Prostate gland (tissue), 2 donors: ENCODE results near the gene PARVB. TPM values are rescaled to one million over a fixed set of nuclear protein-coding genes. Genes with fewer than 3 reads are reported as not detected.
A peak's percentile ranks its signal among the peaks of the same experiment; 100 is the strongest.

ENCODE experiments used
- DNase-seq: peaks from one replicate; pipeline ENCODE4 v3.0.0-alpha.2; 2019; ENCODE audit warnings: low spot score
- H3K27ac ChIP-seq, 2 donors: fragments of 200-600 bp; sonication (generic); 2 replicates each; pipeline ENCODE4 v1.5.1; 2017 to 2019
- H3K27me3 ChIP-seq: fragments of 200-600 bp; sonication (generic); replicated peaks from 2 replicates; pipeline ENCODE4 v1.5.1; 2019; ENCODE audit not compliant: insufficient read depth
- H3K36me3 ChIP-seq, 2 donors: fragments of 200-600 bp; sonication (generic); 1 replicate in 1 of 2; 2 replicates in 1 of 2; pipeline versions ENCODE4 v1.5.1 to v1.8.1; 2017 to 2019
- H3K4me1 ChIP-seq: fragments of 200-600 bp; sonication (generic); replicated peaks from 2 replicates; pipeline ENCODE4 v1.5.1; 2019
- H3K4me3 ChIP-seq, 2 donors: fragments of 200-600 bp; sonication (generic); 2 replicates each; pipeline ENCODE4 v1.5.1; 2017 to 2019
- H3K9me3 ChIP-seq: fragments of 200-600 bp; sonication (generic); 2 replicates; pipeline ENCODE4 v1.5.1; 2017
- POLR2A ChIP-seq: fragments of 450-650 bp; IDR thresholded peaks from one replicate; pipeline ENCODE4 v1.6.1; 2016; ENCODE audit warnings: antibody characterized with exemption, mild to moderate bottlenecking
- POLR2AphosphoS5 ChIP-seq: sonication (generic); formaldehyde crosslinking; IDR thresholded peaks from one replicate; pipeline ENCODE4 v1.6.1; 2017; ENCODE audit warnings: antibody characterized with exemption
- WGBS: methylation state at CpG from one replicate; pipeline ENCODE4 v1.1.5; 2018; 5-methylcytosine and 5-hydroxymethylcytosine counted together
- intact Hi-C: fragments of 100-400 bp; cut with DNase I; formaldehyde crosslinking; loops from one replicate; pipeline ENCODE4 v1.14.2; 2022
- total RNA-seq, 2 donors: library from RNA; depleted of rRNA; stranded (reverse); fragments of >200 nt; gene quantifications; one replicate each; pipeline ENCODE4 v1.1.0, GENCODE V29; 2016
- TF ChIP-seq, protein P1 (sequence below), 4 experiments: fragments of 200-600 bp in 2 of 4; fragments of 450-650 bp in 2 of 4; sonication (generic) in 2 of 4; IDR thresholded peaks; 1 replicate in 3 of 4; 2 replicates in 1 of 4; pipeline ENCODE4 v1.5.1; 2016 to 2019; ENCODE audit warnings: antibody characterized with exemption in 4 of 4, mild to moderate bottlenecking in 2 of 4, moderate library complexity in 2 of 4

PARVB gene
- total RNA-seq, 2 donors from 2014 or later: 11.7 to 28.4 TPM

DNA sequence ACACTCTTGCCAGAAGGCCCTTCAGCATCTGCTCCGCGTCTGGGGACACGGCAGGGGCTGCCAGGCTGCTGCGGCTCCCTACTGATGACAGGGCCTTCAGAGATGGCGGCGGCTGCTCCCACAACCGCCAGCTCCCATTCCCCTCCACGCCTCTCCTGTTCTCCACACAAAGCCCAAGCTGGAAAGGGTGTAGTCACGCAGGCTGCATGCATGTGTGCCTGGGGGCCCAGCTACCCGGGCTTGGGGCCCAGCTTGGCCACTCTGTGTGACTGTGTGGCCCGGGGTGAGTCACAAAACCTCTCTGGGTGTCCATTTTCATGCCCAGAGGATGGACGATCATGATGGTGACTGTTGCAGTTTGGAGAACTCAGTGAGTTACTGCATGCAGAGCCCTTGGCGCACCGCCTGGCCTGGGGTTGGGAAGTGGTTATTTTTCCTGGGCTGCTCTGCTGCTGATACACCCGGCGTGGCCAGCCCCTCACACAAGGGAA is 31.7 kb upstream of the PARVB start:
- H3K4me3 ChIP-seq: no peak overlapping the region
- 66% methylated on average over 16 of the region's 16 CpGs for WGBS
- H3K27ac ChIP-seq: no peak overlapping the region
- intact Hi-C loops: loop anchor here (10.0 kb wide), 1 partner anchor 332 kb away; no protein-coding TSS in a partner anchor
- DNase-seq: no peak
- no peaks in the 10 kb centered on the region for H3K4me1 ChIP-seq
- TF ChIP-seq, protein P1, sequence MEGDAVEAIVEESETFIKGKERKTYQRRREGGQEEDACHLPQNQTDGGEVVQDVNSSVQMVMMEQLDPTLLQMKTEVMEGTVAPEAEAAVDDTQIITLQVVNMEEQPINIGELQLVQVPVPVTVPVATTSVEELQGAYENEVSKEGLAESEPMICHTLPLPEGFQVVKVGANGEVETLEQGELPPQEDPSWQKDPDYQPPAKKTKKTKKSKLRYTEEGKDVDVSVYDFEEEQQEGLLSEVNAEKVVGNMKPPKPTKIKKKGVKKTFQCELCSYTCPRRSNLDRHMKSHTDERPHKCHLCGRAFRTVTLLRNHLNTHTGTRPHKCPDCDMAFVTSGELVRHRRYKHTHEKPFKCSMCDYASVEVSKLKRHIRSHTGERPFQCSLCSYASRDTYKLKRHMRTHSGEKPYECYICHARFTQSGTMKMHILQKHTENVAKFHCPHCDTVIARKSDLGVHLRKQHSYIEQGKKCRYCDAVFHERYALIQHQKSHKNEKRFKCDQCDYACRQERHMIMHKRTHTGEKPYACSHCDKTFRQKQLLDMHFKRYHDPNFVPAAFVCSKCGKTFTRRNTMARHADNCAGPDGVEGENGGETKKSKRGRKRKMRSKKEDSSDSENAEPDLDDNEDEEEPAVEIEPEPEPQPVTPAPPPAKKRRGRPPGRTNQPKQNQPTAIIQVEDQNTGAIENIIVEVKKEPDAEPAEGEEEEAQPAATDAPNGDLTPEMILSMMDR (IDR thresholded peaks at IDR 0.05): no peak
- no peak for TF ChIP-seq POLR2AphosphoS5
- no peak for TF ChIP-seq POLR2A
- H3K36me3 ChIP-seq: peaks cover 0 to 18% of the 10 kb centered on the region in 2 donors
- no peaks in the 10 kb centered on the region for H3K27me3 ChIP-seq
- no peaks in the 10 kb centered on the region for H3K9me3 ChIP-seq

DNA sequence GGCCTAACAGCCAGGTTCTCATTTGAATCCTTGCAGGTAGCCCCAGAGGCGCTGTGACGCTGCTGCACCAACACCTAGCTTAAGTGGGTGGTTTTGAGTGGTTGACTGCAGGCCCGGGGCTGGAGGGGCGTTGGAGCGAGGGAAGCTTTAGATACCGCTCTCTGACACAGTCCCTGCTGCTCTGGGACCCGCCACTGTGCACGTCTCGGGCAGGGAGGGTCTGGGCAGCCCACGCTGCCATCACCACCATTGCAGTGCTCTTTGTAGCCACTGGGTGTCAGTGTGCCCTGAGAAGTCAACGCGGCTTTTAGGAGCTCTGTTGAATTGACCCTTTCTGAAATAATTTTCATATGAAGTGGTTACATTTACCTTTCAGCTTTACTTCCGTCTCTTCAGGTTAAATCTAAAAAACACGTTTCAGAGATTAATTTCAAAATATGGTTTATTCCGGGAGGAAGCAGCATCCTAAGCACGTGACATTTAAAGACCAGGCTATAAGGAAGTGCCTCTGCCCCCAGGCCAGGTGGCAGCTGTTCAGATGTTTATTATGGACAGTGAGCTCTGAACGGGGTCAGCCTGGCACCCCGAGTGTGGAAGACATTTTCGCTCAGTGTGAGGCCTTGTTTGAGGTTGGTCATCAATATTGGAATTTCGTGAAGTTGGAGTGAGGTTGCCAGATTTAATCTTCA is 30.9 kb upstream of the PARVB start:
- H3K4me1 ChIP-seq: no peaks in the 10 kb centered on the region
- intact Hi-C loops: loop anchor here (1.0 to 10.0 kb wide), 2 partner anchors 332 to 633 kb away; no protein-coding TSS in a partner anchor
- peaks cover 0 to 18% of the 10 kb centered on the region in 2 donors for H3K36me3 ChIP-seq

DNA sequence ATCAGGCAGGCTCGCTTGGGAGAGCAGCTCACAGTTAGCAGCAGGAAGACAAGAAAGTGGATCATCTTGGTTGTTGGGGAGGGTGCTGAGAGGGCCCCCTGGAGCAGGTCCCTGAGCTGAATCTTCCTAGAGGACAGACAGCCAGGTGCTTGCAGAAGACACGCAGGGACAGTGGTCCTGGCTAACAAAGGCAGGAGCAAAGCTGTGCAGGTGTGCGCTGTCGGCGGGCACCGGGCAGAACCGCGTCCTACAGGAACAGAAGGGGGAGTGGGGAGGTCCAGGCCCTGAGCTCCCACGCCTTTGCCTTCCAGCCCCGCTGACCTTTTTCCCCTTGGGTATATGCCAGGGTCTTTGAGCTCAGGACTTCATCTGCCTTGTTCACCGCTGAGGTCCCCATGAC is 30.1 kb upstream of the PARVB start:
- H3K27ac ChIP-seq: no peak overlapping the region
- TF ChIP-seq POLR2AphosphoS5: no peak
- TF ChIP-seq, protein P1 (IDR thresholded peaks at IDR 0.05): no peak
- no peak for TF ChIP-seq POLR2A
- no peak overlapping the region for H3K4me3 ChIP-seq
- H3K9me3 ChIP-seq: no peaks in the 10 kb centered on the region
- WGBS: 93% methylated on average over 10 of the region's 11 CpGs
- H3K36me3 ChIP-seq: peaks cover 0 to 18% of the 10 kb centered on the region in 2 donors
- DNase-seq: no peak
- H3K4me1 ChIP-seq: no peaks in the 10 kb centered on the region
- H3K27me3 ChIP-seq: no peaks in the 10 kb centered on the region
- intact Hi-C loops: loop anchor here (2.0 to 10.0 kb wide), 2 partner anchors 95 to 331 kb away; no protein-coding TSS in a partner anchor

More for the DNA sequence above, 30.9 kb upstream of the PARVB start:
- no peak overlapping the region for H3K27ac ChIP-seq
- TF ChIP-seq, protein P1 (IDR thresholded peaks at IDR 0.05): peak; percentile 72 to 86 (median 86)
- no peak for TF ChIP-seq POLR2AphosphoS5
- DNase-seq: peak; percentile 20
- H3K4me3 ChIP-seq: no peak overlapping the region
- H3K27me3 ChIP-seq: no peaks in the 10 kb centered on the region
- 25% methylated on average over 20 of the region's 20 CpGs for WGBS
- no peaks in the 10 kb centered on the region for H3K9me3 ChIP-seq

DNA sequence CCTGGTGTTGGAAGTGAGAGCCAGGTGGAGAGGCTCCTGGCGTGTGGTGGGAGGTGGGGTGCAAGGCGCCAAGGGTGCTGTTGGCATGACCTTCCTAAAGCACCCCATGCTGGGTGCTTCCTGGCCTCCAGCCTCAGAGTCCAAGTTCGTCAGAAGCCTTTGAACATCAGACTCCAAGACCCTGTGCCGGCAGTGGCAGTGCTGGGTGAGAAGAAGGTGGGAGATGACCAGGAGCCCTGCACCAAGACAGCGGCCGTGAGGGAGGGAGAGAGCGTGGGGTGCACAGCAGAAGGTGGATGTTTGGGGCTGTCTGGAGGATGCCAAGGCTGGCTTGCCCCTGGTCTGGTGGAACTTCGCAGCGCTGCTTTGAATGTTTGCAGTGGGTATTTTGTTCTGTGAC is 29.7 kb upstream of the PARVB start:
- Histone ChIP-seq H3K27me3 (no peaks in the 10 kb centered on the region), H3K9me3 (no peaks in the 10 kb centered on the region), H3K4me3 (no peak overlapping the region), H3K27ac (no peak overlapping the region), H3K36me3 (peaks cover 0 to 18% of the 10 kb centered on the region in 2 donors), H3K4me1 (no peaks in the 10 kb centered on the region)
- 80% methylated on average over 9 of the region's 9 CpGs for WGBS
- TF ChIP-seq POLR2A (no peak), POLR2AphosphoS5 (no peak)
- TF ChIP-seq, protein P1 (IDR thresholded peaks at IDR 0.05): no peak
- no peak for DNase-seq
- intact Hi-C loops: loop anchor here (2.0 to 10.0 kb wide), 2 partner anchors 94 to 330 kb away; no protein-coding TSS in a partner anchor
